ENCODE measurements around the gene CNTLN.

GRCh38 chr9:17117372-17117771 is 17.5 kb upstream of the CNTLN start:
- TF ChIP-seq POLR2A (IDR thresholded peaks at IDR 0.05; ENCODE audit: low read length) (no peak), USF2 (IDR thresholded peaks at IDR 0.05) (no peak), RAD21 (conservative IDR thresholded peaks at IDR 0.05 in 1 of 2, IDR thresholded peaks at IDR 0.05 in 1 of 2) (no peak), HOXA7 (CRISPR knock-in tag; IDR thresholded peaks at IDR 0.05) (no peak), MAFK (IDR thresholded peaks at IDR 0.05; ENCODE audit: partially characterized antibody) (no peak), RFX5 (IDR thresholded peaks at IDR 0.05) (no peak)
- TF ChIP-seq, protein P1, sequence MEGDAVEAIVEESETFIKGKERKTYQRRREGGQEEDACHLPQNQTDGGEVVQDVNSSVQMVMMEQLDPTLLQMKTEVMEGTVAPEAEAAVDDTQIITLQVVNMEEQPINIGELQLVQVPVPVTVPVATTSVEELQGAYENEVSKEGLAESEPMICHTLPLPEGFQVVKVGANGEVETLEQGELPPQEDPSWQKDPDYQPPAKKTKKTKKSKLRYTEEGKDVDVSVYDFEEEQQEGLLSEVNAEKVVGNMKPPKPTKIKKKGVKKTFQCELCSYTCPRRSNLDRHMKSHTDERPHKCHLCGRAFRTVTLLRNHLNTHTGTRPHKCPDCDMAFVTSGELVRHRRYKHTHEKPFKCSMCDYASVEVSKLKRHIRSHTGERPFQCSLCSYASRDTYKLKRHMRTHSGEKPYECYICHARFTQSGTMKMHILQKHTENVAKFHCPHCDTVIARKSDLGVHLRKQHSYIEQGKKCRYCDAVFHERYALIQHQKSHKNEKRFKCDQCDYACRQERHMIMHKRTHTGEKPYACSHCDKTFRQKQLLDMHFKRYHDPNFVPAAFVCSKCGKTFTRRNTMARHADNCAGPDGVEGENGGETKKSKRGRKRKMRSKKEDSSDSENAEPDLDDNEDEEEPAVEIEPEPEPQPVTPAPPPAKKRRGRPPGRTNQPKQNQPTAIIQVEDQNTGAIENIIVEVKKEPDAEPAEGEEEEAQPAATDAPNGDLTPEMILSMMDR (IDR thresholded peaks at IDR 0.05), result no peak
